ENCODE data around the gene TCEAL4.

The TCEAL4 gene

DNA sequence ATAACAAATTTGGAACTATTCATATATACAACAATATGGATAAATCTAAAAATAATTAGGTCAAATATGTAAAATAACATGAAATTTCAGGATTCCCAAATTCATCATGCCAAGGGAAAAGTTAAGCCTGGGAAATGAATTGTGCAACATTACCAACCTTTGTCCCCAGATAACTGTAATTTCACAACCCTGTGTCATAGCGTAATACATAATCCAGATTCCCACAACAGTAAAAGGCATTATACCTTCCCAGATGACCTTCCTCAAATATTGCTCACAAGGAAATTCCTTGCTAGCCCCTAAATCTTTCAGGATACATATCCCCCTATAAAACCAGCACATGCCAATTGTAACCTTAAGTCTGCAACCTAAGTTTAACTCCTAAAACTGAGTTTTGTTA, 33.1 kb upstream of the TCEAL4 start:
- Histone ChIP-seq H3K9me3 (ENCODE audit: control insufficient read depth, low read length) (no peaks in the 10 kb centered on the region), H3K4me3 (ENCODE audit: low read depth, low read length) (no peak overlapping the region), H3K79me2 (peaks cover 2% of the 10 kb centered on the region), H2AFZ (no peak overlapping the region), H3K4me1 (no peaks in the 10 kb centered on the region), H3K4me2 (ENCODE audit: low read length) (no peak overlapping the region), H3K27ac (no peak overlapping the region), H3K36me3 (ENCODE audit: control insufficient read depth, insufficient read depth, low read length) (no peaks in the 10 kb centered on the region), H3K9ac (no peak overlapping the region), H3K27me3 (ENCODE audit: control insufficient read depth, insufficient read depth, low read length) (no peaks in the 10 kb centered on the region)
- TF ChIP-seq, protein P1, sequence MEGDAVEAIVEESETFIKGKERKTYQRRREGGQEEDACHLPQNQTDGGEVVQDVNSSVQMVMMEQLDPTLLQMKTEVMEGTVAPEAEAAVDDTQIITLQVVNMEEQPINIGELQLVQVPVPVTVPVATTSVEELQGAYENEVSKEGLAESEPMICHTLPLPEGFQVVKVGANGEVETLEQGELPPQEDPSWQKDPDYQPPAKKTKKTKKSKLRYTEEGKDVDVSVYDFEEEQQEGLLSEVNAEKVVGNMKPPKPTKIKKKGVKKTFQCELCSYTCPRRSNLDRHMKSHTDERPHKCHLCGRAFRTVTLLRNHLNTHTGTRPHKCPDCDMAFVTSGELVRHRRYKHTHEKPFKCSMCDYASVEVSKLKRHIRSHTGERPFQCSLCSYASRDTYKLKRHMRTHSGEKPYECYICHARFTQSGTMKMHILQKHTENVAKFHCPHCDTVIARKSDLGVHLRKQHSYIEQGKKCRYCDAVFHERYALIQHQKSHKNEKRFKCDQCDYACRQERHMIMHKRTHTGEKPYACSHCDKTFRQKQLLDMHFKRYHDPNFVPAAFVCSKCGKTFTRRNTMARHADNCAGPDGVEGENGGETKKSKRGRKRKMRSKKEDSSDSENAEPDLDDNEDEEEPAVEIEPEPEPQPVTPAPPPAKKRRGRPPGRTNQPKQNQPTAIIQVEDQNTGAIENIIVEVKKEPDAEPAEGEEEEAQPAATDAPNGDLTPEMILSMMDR (IDR thresholded peaks at IDR 0.05), result no peak

DNA sequence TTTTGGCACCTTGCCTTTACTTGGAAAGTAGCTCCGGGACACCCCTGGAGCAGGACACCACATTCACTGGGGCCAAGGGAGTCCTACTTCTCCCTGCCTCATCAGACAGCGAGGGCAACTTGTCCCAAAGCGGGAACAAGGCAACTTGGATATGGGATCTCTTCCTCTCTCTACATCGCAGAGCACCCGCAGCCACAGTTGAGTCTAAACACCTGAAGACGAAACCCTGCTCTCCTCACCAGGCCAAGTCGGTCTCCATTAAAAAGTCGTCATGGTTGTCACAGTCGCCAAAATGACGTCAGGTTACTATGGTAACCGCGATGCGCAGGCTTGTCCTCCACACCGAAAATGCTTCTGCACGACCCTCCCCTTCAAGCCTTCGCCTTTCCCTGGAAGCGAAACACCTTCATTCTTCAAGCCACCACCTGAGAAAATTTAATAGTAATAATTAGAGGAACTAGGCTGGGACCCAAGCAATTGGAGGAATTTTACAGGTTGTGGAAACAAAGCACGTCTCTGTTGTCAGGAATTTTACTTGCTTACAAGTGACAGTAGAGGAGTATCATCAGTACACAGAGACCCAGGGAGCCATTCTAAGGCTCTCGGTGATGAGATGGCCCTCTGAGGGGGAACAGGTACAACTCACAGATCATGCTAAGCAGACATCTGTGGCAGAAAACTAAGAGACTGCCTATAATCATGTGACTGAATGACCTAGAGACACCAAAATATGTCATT, 30.5 kb upstream of the TCEAL4 start:
- Histone ChIP-seq H3K4me1 (no peaks in the 10 kb centered on the region), H3K4me3 (ENCODE audit: low read depth, low read length) (no peak overlapping the region), H3K4me2 (ENCODE audit: low read length) (no peak overlapping the region), H3K9ac (no peak overlapping the region), H3K36me3 (ENCODE audit: control insufficient read depth, insufficient read depth, low read length) (no peaks in the 10 kb centered on the region), H3K79me2 (peaks cover 2% of the 10 kb centered on the region), H3K27me3 (ENCODE audit: control insufficient read depth, insufficient read depth, low read length) (no peaks in the 10 kb centered on the region), H2AFZ (peak overlapping the region; percentile 95), H3K27ac (peak overlapping the region; percentile 74), H3K9me3 (ENCODE audit: control insufficient read depth, low read length) (no peaks in the 10 kb centered on the region)
- TF ChIP-seq, protein P1 (IDR thresholded peaks at IDR 0.05), result no peak

DNA sequence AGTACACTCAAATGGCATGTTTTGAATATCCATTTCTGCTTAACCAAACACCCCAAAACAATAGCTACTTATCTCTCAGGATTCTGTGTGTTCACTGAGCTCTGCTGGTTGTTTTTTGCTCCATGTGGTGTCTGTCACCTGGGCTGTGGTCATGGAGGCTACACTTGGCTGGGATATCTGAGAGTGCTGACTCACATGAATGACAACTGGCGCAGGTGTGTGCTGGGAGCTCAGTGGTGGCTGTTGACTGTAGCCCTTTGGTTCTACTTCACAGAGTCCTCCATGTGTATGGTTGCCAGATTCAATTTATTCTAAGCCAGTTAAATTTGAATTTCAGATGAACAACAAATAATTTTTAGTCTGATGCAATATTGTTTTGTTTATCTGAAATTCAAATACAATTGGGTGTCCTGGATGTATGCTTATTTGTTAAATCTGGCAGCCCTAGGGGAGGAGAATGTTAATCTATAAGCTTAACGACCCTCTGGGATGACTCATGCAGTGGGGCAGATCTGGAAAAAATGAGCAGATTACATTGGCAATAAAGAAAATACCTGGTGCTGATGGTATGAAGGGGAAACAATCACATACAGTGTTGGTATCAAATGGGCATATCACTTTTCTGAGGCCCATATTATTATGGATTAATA, 28.2 kb upstream of the TCEAL4 start:
- Histone ChIP-seq H3K4me1 (no peaks in the 10 kb centered on the region), H2AFZ (no peak overlapping the region), H3K4me3 (ENCODE audit: low read depth, low read length) (no peak overlapping the region), H3K79me2 (peaks cover 2% of the 10 kb centered on the region), H3K9me3 (ENCODE audit: control insufficient read depth, low read length) (no peaks in the 10 kb centered on the region), H3K36me3 (ENCODE audit: control insufficient read depth, insufficient read depth, low read length) (no peaks in the 10 kb centered on the region), H3K27me3 (ENCODE audit: control insufficient read depth, insufficient read depth, low read length) (no peaks in the 10 kb centered on the region), H3K27ac (no peak overlapping the region), H3K9ac (no peak overlapping the region), H3K4me2 (ENCODE audit: low read length) (no peak overlapping the region)
- TF ChIP-seq, protein P1 (IDR thresholded peaks at IDR 0.05), result no peak

DNA sequence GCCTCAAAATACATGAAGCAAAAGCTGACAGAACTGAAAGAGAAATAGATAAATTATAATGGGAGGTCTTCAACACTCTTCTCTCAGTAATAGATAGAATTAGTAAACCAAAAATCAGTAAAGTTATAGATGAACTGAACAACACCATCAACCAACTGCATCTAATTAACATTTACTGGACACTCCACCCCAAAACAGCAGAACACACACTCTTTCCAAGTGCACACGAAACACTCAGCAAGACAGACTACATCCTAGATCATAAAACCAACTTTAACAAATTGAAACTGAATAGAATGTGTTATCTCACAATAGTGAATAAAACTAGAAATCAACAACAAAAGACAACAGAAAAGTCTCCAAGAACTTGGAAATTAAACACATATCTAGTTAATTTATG, 25.1 kb upstream of the TCEAL4 start:
- H3K9me3 ChIP-seq (ENCODE audit: control insufficient read depth, low read length), result no peaks in the 10 kb centered on the region
- H3K27ac ChIP-seq, result no peak overlapping the region
- no peaks in the 10 kb centered on the region for H3K27me3 ChIP-seq (ENCODE audit: control insufficient read depth, insufficient read depth, low read length)
- H3K4me2 ChIP-seq (ENCODE audit: low read length), result no peak overlapping the region
- H3K4me1 ChIP-seq, result no peaks in the 10 kb centered on the region
- no peaks in the 10 kb centered on the region for H3K79me2 ChIP-seq
- H3K4me3 ChIP-seq (ENCODE audit: low read depth, low read length), result no peak overlapping the region
- no peak overlapping the region for H2AFZ ChIP-seq
- TF ChIP-seq, protein P1 (IDR thresholded peaks at IDR 0.05), result no peak
- no peak overlapping the region for H3K9ac ChIP-seq
- no peaks in the 10 kb centered on the region for H3K36me3 ChIP-seq (ENCODE audit: control insufficient read depth, insufficient read depth, low read length)

Data from parathyroid adenoma (tissue), 2 donors.